T47D (cell line): ENCODE data around the gene IFIT3.
"Not testable (repeated sequence)": the region's sequence is repeated elsewhere in the genome, so short reads cannot be mapped to it uniquely, and the experiment has no call there.

Experiments
- DNase-seq, 2 experiments: peaks; one replicate each; pipeline versions ENCODE4 v3.0.0 to v3.0.0-alpha.2; 2011 to 2012; ENCODE audit warnings: low read depth in 1 of 2, low spot score in 1 of 2
- JUND ChIP-seq: IDR thresholded peaks from 2 replicates; pipeline ENCODE4 v1.6.1; 2012; ENCODE audit warnings: low read depth
- in situ Hi-C: cut with HindIII; loops from 2 replicates; pipeline ENCODE4 v1.10.0; 2016; ENCODE audit warnings: low sequenced_read_pairs, low pct_unique_long_range_greater_than_20kb

The IFIT3 gene, protein sequence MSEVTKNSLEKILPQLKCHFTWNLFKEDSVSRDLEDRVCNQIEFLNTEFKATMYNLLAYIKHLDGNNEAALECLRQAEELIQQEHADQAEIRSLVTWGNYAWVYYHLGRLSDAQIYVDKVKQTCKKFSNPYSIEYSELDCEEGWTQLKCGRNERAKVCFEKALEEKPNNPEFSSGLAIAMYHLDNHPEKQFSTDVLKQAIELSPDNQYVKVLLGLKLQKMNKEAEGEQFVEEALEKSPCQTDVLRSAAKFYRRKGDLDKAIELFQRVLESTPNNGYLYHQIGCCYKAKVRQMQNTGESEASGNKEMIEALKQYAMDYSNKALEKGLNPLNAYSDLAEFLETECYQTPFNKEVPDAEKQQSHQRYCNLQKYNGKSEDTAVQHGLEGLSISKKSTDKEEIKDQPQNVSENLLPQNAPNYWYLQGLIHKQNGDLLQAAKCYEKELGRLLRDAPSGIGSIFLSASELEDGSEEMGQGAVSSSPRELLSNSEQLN

DNA sequence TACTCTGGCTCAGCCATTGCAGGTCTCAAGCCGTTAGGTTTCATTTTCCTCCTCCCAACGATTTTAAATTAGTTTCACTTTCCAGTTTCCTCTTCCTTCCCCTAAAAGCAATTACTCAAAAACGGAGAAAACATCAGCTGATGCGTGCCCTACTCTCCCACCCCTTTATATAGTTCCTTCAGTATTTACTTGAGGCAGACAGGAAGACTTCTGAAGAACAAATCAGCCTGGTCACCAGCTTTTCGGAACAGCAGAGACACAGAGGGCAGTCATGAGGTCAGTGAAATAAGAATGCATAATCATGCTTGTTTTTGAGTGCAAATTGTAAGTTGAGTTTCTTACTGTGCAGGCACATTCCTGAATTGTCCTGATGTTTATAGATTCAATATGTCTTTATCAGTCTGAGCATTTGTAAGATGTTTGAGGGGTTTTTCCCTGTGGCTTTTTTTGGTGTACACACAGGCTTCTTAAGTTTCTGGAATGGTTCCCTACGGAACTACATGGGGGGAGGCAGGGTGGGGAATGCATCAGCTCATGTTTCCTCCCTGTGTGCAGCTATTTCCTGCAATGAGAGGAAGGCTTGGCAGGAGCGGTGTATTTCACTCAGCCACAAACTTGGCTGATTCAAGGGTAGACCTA lies at the start of gene IFIT3:
IFIT3 (plus strand) TSS at position 195 of the 639 bp plus-strand sequence; CDS start at position 272, 77 bp downstream.
- no peak for TF ChIP-seq JUND
- in situ Hi-C loops, result no loop called here
- peak; percentile 15 to 54 for DNase-seq

DNA sequence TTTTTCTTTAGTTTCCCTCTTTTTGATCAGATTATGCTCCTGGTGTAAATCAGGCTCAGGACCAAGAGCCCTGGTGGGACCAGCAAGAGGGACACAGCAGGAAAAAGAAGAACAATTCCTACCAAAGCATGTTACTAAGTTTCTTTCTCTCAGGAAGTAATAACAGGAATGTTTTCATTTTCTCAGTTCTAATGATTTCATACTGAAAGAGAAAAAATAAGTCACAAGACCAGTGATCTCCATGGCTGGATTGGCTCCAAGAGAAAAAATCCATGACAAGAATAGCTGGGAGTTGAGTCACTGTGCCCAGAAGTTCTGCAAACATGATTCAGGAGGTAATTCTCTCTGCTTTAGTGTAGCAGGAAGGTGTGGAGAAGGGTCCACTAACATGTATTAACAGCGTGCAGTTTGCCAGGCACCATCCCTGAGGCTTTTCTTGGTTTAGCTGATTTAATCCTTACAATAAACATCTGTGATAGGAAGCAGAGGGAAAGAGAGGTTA lies 49.7 kb upstream of the IFIT3 start:
- in situ Hi-C loops, result no loop called here
- peak in 1 of 2 experiments; percentile 73 for DNase-seq
- 0 out of 2 replicates have a peak, but pooled peaks have one; percentile 40 for TF ChIP-seq JUND

DNA sequence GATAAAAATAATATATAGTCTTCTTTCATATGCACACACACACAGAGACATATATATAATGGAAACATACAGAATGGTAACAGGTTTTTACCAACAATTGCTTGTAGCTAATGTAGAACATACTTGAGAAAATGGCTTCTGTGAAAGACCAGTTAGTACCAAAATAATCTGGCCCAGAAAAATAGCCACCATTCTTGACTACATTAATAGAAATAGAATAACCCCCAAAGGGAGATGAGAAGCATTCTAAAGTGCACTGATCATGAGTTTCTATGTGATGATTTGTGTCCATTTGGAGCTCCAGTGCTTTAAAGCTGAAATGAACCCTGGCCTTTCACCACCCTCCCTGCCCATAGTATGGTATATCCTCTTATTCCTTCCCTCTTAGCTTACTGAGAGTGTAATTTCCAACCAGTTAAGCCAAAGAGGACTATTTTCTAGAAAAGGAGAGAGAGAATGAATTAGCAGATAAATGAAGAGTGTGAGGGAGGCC lies 48.9 kb upstream of the IFIT3 start:
- in situ Hi-C loops, result no loop called here
- DNase-seq, result no peak

DNA sequence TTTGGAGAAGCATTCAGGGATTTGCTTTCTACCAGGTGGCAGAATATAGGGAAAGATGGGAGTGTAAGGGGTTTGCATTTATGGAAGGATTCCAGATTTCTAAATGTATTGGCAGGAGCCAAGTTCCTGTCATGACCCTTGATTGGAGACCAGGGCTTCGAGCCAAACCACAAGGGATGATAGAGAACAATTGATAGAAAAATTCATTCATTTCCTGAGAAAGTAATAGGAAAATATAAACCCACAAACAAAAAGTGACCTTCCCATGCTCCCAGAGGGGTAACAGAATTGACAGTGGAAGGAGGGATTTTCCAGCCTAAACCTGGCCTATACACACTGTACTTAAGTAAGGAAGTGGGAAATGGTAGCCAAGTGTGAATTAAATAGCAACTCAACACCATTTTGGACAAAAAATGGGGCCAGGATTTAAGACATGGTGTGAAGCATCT lies 48.4 kb upstream of the IFIT3 start:
- in situ Hi-C loops, result no loop called here

More for the DNA sequence above, 48.9 kb upstream of the IFIT3 start:
- no peak for TF ChIP-seq JUND

DNA sequence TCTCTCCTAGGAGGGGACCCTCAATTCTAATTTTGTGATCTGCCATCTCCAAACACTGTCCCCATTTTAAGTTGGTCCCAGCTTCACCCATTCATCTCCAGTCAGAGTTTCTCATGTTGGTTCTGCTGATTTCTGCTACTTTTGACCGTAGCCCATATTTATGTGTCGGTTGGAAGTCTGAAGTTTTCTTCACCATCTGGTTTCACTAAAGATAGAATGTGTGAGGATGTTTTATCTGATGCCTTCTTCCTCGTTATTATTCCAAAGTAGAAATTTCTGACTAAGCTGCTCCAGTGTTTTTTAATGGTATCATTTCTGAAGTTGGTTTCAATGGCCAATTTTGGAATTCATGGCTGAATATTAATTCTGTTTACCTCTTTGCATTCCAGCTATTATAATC lies 47.3 kb upstream of the IFIT3 start:
- in situ Hi-C loops, result no loop called here
- no peak for TF ChIP-seq JUND
- no peak for DNase-seq

More for the DNA sequence above, 48.4 kb upstream of the IFIT3 start:
- no peak for DNase-seq
- no peak for TF ChIP-seq JUND

DNA sequence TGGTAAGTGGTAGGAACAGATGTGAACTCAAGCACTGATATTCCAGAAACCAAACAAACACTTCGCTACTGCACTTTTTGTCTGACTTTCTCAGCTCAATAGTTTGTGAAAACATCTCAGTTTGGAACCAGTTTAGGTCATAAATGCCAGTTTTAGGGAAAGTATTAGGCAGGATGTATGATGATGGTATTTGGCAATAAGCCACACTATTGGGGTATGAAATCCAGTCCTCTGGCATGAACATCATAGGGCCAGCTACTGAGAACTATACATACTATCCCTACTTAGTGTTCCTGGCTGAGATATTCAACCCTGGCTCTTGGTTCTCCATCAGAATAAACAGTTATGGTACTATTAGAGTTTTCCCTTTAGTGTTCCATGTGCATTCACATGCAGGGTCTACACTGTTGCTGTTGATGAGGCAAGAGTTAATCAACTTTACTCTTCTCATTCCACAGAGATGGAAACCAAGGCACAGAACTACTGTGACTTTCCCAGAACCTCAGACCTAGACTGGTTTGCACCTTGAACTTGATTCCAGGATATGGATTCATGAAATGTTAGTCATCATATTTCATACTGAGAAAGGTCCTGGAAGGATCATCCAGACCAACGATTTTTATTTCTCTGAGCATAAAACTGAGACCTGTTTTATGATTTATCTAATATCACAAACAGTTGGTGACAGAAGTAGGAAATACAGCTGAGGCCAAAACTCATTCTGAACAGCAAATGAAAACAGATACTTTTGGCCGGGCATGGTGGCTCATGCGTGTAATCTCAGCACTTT lies 46.0 kb upstream of the IFIT3 start:
- no peak for TF ChIP-seq JUND
- no peak for DNase-seq
- in situ Hi-C loops, result no loop called here

DNA sequence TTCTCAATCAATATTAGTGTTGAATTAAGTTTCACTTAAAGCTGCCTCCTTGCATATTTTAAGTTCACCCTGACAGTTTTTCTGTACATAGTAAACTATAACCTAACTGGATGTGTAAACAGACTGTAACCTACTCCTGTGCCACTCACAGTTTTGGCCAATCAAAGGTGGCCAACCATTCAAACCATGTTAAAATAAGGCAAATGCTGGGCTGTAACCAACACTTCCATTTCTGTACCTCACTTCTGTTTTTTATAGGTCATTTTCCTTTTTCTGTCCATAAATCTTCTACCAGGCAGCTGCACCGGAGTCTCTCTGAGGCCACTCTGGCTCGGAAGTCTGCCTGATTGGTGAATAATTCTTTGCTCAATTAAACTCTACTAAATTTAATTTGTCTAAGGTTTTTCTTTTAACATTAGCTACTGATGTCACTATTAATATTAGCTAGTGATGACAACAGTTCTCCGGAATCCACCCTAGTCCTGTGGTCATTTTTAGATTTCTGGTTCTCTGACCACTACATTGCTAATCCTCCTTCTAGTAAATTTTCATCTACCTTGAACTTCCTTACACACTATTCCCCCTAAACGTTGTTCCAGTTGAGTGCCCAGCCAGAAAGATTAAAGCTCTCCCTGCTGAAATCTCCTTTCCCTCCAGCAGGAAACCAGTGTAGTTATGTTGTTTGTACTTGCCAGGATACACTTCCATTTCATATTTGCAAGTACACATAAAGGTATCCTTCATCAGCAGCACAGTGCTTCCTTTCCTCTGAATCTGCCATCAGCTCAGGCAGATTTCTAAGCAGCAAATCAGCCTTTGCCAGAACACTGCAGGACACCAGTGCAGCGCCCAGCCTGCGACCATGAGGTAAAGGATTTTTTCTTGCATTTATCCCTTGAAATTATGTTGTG lies 44.5 kb upstream of the IFIT3 start:
- TF ChIP-seq JUND, result no peak
- no peak for DNase-seq
- in situ Hi-C loops, result no loop called here

DNA sequence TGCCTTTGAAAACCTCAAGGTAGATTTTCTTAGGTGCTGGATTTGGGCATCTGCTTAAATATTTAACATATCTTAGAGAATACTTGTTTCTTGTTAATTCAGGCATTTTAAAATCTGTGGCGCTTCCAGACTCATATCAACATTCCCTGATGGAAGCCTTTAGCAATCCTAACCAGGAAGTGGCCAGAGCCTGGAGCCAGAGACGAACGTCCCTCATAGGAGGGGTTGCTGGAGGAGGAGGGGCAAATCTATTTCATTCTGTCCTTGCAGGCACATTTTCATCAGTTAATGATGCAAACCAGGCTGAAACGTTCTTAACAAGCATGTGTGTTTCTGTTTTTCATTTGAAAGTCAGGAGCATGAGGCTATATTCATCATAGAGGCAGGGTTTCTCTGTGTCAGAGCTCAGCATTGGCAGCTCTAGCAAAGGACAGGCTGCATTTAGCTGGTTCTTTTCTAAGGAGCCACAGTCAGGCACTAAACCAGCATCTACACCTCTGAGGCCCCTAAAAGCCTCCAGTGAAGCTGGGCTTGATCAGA lies 43.8 kb upstream of the IFIT3 start:
- no peak for TF ChIP-seq JUND
- DNase-seq, result no peak
- in situ Hi-C loops, result no loop called here

DNA sequence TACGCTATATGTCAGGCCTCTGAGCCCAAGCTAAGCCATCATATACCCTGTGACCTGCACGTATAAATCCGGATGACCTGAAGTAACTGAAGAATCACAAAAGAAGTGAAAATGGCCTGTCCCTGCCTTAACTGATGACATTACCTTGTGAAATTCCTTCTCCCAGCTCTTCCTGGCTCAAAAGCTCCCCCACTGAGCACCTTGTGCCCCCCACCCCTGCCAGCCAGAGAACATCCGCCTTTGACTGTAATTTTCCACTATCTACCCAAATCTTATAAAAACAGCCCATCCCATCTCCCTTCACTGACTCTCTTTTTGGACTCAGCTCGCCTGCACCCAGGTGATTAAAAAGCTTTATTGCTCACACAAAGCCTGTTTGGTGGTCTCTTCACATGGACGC lies 43.1 kb upstream of the IFIT3 start:
- in situ Hi-C loops, DNase-seq: not testable (repeated sequence)

DNA sequence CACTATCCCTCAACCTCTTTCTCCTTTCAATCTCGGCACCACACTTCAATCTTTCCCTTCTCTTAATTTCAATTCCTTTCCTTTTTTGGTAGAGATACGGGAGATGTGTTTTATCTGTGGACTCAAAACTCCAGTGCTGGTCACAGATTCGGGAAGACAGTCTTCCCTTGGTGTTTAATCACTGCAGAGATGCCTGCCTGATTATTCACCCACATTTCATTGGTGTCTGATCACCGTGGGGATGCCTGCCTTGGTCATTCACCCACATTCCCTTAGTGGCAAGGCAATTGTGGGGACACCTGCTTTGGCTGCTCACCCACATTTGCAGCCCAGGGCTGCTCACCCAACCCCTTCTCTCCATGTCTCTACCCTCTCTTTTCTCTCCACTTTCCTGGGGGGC lies 42.5 kb upstream of the IFIT3 start:
- in situ Hi-C loops, DNase-seq: not testable (repeated sequence)

DNA sequence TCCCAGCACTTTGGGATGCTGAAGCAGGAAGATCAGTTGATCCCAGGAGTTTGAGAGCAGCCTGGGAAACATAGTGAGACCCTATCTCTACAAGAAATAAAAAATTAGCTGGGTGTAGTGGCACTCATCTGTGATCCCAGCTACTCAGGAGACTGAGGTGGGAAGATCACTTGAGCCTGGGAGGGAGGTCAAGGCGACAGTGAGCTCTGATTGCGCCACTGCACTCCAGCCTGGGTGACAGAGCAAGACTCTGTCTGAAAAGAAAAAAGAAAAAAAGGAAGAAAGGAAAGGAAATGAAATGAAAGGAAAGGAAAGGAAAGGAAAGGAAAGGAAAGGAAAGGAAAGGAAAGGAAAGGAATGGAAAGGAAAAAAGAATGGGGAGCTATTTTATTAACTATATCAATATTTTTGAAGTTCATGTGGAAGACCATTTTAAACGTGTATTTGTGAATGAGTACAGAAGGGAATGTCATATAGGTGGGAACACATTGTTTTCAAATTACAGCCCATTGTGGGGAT lies 33.0 kb upstream of the IFIT3 start:
- in situ Hi-C loops, result no loop called here
- no peak for TF ChIP-seq JUND
- no peak for DNase-seq
